ENCODE measurements around the gene NOL8.

NOL8 gene

GRCh38 chr9:92325269-92325990, at the start of gene NOL8, which contains the start of gene CENPP:
NOL8 (minus strand) TSS chr9:92325350; CDS start chr9:92324161, 1,189 bp downstream.
CENPP (plus strand) TSS chr9:92325953.
- peak; percentile 68 to 71 for DNase-seq (ENCODE audit: low read depth in 2 of 2)

- no peak for DNase-seq (ENCODE audit: low read depth in 2 of 2)
Observed at GRCh38 chr9:92373167-92373566, 48.0 kb upstream of the NOL8 start.

GRCh38 chr9:92369075-92369474, 43.9 kb upstream of the NOL8 start:
- DNase-seq (ENCODE audit: low read depth in 2 of 2): no peak

DNA sequence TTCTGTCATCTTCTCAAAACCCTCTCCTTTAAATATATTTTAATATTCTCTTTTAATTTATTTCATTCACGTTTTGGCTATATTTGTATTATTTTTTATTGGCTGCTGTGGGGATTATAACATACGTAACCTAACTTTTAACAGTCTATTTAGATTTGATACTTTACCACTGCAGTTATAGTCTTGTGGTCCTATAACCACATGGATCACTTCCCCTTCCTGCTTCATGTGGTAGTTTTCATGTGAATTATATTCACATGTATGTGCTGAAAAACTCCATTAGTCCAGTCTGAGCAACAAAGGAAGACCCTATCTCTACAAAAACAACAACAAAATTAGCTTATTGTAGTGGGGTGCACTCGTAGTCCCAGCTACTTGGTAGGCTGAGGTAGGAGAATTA, 34.9 kb upstream of the NOL8 start:
- DNase-seq (ENCODE audit: low read depth in 2 of 2): no peak

DNA sequence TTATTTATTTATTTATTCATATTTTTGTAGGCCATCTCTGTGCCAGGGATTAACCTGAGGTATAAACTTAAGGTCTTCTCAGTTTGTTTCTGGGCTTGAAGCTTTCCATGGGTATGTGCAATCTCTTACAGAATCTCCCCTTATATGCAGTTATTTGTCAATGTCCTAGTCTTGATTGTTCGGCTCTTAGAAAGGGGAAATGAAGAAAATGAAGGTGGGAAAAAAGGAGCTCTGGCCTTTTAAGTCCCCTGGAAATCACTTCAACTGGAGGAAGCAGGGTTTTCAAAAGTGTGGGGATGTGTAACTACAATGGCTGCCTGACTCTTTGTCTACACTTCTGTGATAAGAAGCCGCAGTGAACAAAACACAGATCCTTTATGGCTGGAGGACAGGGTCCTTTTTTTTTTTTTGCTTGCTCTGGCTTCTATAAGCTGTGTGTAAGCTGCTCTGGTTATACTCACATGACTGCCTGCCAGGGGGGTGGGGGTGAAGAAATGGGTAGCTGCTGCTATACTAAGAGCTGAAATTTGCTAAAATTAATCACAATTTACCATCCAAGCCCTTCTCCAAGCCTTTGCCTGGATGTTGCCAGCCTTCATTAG, 34.3 kb upstream of the NOL8 start:
- no peak for DNase-seq (ENCODE audit: low read depth in 2 of 2)

DNA sequence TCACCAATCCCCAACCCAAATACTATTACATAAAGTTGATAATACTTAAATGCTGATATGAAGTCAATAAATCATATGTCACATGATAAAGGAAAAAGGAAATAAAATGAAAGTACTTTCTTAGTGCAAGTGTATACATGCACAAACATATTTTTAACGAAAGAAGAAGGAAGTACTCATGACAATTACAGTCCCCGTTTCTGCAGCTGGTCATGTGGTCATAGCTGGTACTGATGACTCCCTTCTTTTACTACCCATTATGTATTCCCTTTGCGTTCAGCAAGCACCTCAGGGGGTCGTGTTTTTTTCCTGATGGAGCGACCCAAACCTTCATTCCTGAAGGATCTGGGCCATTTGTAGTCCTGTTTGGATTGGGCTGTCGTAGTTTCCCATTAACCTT, 27.9 kb upstream of the NOL8 start:
- no peak for DNase-seq (ENCODE audit: low read depth in 2 of 2)

DNA sequence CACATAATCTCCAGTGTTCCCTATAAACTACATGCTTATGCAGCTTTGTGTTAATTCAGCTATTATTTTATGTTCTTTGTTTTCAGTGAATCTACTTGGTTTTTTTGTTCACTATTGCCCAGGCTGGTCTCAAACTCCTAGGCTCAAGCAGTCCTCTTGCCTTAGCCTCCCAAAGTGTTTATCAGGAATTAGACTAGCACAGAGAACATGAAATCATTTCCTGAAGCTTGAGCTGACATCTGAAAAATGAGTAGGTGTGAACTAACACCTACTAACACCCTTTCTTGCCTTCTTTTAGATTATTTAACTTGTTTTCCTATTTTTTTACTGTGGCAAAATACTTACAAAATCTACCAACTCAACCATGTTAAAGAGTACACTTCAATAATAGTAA, 25.6 kb upstream of the NOL8 start:
- DNase-seq (ENCODE audit: low read depth in 2 of 2): no peak

DNA sequence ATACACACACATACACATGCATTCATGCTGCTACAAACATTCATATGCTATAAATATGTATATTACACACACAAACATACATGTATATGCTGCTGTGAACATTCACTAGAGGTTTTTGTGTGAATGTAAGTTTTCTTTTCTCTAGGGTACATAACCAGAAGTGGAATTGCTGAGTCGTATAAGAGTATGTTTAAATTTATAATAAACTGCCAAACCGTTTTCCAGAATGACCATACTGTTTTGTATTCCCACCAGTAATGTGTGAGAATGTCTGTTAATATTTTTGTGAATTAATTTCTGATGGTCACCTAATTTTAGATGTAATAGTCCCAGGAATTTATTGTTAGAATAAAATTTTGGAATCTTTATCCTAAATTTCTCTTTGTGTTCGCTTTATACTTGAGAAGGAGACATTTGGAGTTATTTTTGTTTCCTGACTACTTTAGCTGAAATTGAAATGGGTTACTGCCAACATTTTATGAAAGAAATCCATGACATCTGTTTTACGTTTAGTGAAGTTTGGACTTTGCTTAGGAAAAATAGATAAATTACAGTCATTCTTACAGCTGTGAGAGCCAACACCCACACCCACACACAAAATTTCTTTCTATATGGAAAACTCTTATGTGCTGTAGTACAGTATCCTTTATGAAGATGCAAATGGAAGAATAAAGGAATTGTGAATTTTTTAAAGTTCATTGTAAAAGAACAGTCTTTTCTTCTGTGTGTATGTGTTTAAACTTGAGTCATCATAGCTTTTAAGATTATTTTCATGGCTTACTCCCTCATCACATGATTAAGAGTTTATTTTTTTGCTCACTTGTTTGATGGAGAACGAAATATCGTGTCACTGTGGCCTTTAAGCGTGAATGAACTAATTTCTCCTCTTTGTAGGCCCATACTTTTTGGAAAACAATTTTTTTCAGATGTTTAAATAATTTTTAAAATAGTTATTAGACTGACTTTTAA, 24.9 kb upstream of the NOL8 start:
- no peak for DNase-seq (ENCODE audit: low read depth in 2 of 2)

DNA sequence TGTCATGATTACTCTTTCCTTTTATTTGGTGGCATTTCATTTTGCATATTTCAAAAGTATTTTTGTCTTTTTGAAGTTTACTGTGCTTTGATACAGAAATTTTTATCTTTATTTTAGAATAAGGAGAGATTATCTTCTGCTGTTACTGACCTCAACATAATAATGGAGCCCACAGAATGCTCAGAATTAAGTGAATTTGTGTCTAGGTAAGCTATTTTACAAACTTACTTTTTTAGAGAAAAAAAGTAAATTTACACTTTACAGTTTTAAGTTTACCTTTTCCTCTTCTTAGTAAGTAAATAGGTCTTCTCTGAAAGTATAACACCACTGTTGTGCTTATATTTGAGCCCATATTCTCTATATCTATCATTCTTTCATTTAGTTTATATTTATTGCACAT, 20.4 kb upstream of the NOL8 start:
- no peak for DNase-seq (ENCODE audit: low read depth in 2 of 2)

GRCh38 chr9:92342825-92343488, 17.8 kb upstream of the NOL8 start:
- DNase-seq (ENCODE audit: low read depth in 2 of 2): no peak

DNA sequence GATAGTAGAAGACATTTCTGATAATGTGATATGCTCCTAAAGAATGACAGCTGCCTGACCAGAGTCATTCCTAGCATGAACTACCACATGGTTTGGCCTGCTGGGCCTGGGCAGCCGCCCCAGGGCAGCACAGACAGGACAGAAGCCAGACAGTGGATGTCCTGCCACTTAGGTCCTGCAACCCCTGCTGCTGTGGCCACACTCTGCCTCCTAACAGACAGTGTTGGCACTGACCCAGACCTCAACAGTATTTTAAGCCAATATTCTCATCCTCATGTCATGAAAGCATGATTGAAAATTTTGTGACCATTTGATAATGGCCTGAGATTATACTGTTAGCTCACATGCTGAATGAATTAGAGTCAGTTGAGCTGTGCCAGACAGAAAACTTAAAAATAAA, 16.4 kb upstream of the NOL8 start:
- no peak for DNase-seq (ENCODE audit: low read depth in 2 of 2)

DNA sequence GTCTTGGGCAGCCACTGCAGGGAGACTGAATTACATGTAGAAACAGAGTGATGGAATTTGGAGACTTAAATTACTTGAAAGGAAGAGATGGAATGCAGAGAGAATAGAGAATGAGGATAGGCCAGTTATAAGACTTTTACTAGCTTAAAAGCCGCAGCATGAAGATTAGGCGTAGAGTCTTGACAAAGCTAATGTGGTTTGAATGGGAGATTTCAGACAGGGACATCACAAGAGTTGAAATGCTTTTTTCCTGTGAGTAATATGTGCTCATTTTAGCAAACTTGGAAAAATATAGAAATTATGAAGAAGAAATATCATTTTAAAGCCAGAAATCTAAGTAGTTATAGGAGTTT, 8.1 kb upstream of the NOL8 start:
- DNase-seq (ENCODE audit: low read depth in 2 of 2): no peak

GRCh38 chr9:92332577-92333281, 7.6 kb upstream of the NOL8 start:
- no peak for DNase-seq (ENCODE audit: low read depth in 2 of 2)

DNA sequence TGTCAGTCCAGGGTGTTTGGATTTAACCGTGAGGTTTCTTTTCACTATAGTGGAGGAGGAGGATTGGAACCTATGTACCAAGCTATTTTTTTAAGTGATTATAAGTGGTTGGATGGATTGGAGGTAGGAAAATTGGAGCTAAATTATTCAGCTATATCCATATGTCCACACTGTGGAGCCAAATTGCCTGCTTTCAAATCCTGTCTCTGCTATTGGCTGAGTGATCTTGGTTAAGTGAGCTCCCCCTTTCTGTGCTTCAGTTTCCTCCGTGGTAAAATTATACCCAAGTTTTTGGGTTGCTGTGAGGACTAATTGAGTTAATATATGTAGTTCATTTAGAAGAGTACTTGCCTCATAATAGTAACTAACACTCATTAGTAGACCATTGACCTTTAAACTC, 3.1 kb upstream of the NOL8 start:
- DNase-seq (ENCODE audit: low read depth in 2 of 2): no peak

DNA sequence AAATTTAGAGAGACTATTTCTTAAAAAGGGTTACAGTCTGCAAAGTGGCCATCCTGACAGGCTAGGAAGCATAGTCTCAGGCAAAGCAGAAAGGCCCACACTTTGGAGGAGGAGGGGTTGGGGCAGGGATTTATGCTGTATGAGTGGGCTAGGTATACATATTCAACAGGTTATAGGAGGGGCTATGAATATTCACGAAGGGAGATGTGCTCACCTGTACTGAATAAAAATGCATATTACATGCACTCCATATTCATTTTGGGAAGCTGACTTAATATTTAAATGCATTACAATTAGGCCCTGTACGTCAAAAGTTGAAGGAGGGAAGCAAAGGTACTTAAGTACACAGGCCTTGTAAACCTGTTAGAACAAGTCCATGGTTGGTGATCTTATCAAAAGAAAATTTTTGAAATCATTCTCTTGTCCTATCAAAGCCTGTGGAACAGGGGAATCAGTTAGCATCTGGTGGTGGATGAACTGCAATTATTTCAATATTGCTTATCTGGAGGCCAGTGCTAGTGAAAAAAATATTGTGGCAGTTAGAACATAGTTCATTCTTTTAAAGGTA, 2.2 kb upstream of the NOL8 start:
- no peak for DNase-seq (ENCODE audit: low read depth in 2 of 2)

DNA sequence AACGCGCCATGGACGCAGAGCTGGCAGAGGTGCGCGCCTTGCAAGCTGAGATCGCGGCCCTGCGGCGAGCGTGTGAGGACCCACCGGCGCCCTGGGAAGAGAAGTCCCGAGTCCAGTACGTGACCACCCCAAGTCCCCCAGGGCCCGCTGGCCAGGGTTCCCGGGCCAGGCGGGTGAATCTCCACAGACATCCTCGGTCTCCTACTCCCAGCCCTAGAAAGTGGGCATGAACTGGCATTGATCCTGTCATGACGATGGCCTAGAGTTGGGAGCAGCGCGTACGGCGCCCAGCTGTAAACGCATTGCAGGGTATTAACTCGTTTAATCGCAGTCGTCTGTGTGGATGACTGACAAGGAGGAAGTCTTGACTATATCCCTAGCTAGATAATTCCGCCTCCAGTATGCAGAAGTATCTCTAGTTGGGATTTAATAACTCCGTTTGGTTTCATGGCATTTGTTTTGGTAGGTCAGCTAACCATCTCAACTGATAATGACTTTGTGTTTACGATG, 896 bp upstream of the NOL8 start:
- DNase-seq (ENCODE audit: low read depth in 2 of 2): no peak

DNA sequence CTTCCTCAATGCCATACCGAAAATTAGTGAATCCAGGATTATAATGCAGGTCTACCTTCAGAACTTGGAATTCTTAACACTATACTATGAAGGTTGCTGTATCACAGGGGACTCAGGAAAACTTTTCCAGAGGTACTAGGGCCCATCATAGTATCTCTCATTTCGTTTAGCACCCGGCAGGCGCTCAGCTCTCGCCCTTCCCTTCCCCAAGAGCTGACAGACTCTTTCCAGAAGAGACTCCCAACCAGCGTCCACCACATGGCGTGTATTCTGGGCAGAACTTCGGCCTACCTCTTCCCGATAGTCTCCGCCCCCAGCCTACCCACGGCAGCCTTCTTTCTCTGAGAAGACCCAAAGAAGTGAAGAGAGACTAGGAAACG, 271 bp downstream of the NOL8 start:
- no peak for DNase-seq (ENCODE audit: low read depth in 2 of 2)

- no peak for DNase-seq (ENCODE audit: low read depth in 2 of 2)
Observed at GRCh38 chr9:92324431-92324830, 719 bp downstream of the NOL8 start.

DNA sequence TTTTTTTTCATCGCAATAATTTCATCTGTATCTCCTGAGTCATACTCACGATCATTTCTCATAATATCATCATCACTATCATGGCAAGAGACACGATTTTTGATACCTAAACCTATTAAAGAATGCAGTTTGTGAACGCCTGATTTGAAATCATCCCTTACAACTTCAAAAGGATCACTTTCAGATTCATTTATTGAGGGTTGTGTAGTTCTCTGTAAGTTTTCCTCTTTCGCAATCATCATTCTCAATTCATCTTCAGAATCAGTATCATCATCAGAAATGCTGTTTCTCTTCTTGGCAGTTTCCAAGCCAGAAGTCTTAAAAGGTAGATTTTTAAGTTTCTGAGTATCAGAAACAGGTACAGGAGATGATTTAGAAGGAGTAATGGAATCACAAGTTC, 9.7 kb downstream of the NOL8 start:
- no peak for DNase-seq (ENCODE audit: low read depth in 2 of 2)

DNA sequence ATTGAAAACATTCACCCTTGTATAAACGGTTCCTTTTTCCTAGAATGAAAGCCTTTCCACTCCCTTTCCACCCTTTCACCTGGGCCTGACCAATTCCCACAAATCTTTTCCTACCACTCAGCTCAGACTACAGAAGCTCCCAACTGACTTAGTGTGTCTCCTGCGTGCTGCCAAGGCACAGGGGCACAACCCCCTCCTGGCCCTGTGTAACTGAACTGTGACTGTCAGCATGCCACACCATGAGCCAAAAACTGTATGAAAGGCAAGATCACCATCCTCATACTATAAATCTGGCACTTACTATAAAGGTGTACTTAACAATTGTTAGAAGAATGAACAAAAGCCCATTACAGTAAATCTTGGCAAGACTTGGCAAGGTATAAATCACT, 11.5 kb downstream of the NOL8 start:
- DNase-seq (ENCODE audit: low read depth in 2 of 2): no peak

Data from activated CD8-positive, alpha-beta memory T cell treated with anti-CD3 and anti-CD28 coated beads for 4 hours (primary cell).